ENCODE data around the gene BTBD9. TPM values are rescaled to one million over a fixed set of nuclear protein-coding genes. Genes with fewer than 3 reads are reported as not detected.
A peak's percentile ranks its signal among the peaks of the same experiment; 100 is the strongest.

The BTBD9 gene
- total and polyA plus RNA-seq, 11 donors = 6.3 to 23.3 (median 19.4) TPM

- Histone ChIP-seq H3K27ac (no peak overlapping the region), H3K9me3 (no peaks in the 10 kb centered on the region), H3K4me3 (no peak overlapping the region), H3K27me3 (no peaks in the 10 kb centered on the region), H3K4me1 (peaks cover 0 to 7% (median 0%) of the 10 kb centered on the region in 12 donors), H3K36me3 (no peaks in the 10 kb centered on the region)
- 54 to 72% (median 62%) methylated on average over 2 of the region's 2 CpGs for WGBS, 4 donors
- TF ChIP-seq CTCF (IDR thresholded peaks at IDR 0.05) (no peak), POLR2A (IDR thresholded peaks at IDR 0.05) (no peak)
- intact Hi-C loops (cut with DNase I) = no loop called here
- ATAC-seq = peak in 1 of 4 donors; percentile 41
- no peak for DNase-seq
These were observed 317.6 kb downstream of the BTBD9 start for GRCh38 chr6:38322138-38322537.

- intact Hi-C loops (cut with DNase I) = no loop called here
- Histone ChIP-seq H3K9me3 (no peaks in the 10 kb centered on the region), H3K4me1 (peaks cover 0 to 7% (median 0%) of the 10 kb centered on the region in 12 donors), H3K27me3 (no peaks in the 10 kb centered on the region), H3K4me3 (no peak overlapping the region), H3K36me3 (no peaks in the 10 kb centered on the region), H3K27ac (no peak overlapping the region)
- no peak for TF ChIP-seq POLR2A (IDR thresholded peaks at IDR 0.05)
- TF ChIP-seq CTCF (IDR thresholded peaks at IDR 0.05) = no peak
- 70 to 81% (median 78%) methylated on average over 6 of the region's 6 CpGs for WGBS, 4 donors
- DNase-seq (no peak), ATAC-seq (no peak)
These were observed 318.9 kb downstream of the BTBD9 start for GRCh38 chr6:38320843-38321242.

GRCh38 chr6:38320358-38320757 lies 319.4 kb downstream of the BTBD9 start:
- DNase-seq (no peak), ATAC-seq (no peak)
- no peaks in the 10 kb centered on the region for H3K27me3 ChIP-seq
- no peak overlapping the region for H3K27ac ChIP-seq
- 65 to 78% (median 73%) methylated on average over 3 of the region's 3 CpGs for WGBS, 4 donors
- H3K4me1 ChIP-seq = peaks cover 0 to 7% (median 0%) of the 10 kb centered on the region in 12 donors
- intact Hi-C loops (cut with DNase I) = no loop called here
- H3K9me3 ChIP-seq = no peaks in the 10 kb centered on the region
- H3K4me3 ChIP-seq = no peak overlapping the region
- no peaks in the 10 kb centered on the region for H3K36me3 ChIP-seq
- TF ChIP-seq CTCF (IDR thresholded peaks at IDR 0.05) (no peak), POLR2A (IDR thresholded peaks at IDR 0.05) (no peak)

- Histone ChIP-seq H3K27ac (no peak overlapping the region), H3K36me3 (no peaks in the 10 kb centered on the region), H3K27me3 (no peaks in the 10 kb centered on the region), H3K9me3 (no peaks in the 10 kb centered on the region), H3K4me3 (no peak overlapping the region), H3K4me1 (peaks cover 0 to 7% (median 0%) of the 10 kb centered on the region in 12 donors)
- ATAC-seq (no peak), DNase-seq (no peak)
- WGBS, 4 donors = 91 to 94% (median 93%) methylated on average over 11 of the region's 11 CpGs
- intact Hi-C loops (cut with DNase I) = no loop called here
- TF ChIP-seq POLR2A (IDR thresholded peaks at IDR 0.05) = no peak
- no peak for TF ChIP-seq CTCF (IDR thresholded peaks at IDR 0.05)
These were observed 320.2 kb downstream of the BTBD9 start for GRCh38 chr6:38319256-38320212.
